GM19035 (cell line): Measurements from ENCODE around the gene ANKRD11.
"Not testable (repeated sequence)": the region's sequence is repeated elsewhere in the genome, so short reads cannot be mapped to it uniquely, and the experiment has no call there.

Experiments used
- ATAC-seq: cut with Tn5 transposase; IDR thresholded peaks from one replicate; pipeline ENCODE4 v1.9.1; 2021; ENCODE audit not compliant: unreplicated experiment

Gene ANKRD11

GRCh38 chr16:89304181-89304851, 186.0 kb downstream of the ANKRD11 start:
- no peak for ATAC-seq

DNA sequence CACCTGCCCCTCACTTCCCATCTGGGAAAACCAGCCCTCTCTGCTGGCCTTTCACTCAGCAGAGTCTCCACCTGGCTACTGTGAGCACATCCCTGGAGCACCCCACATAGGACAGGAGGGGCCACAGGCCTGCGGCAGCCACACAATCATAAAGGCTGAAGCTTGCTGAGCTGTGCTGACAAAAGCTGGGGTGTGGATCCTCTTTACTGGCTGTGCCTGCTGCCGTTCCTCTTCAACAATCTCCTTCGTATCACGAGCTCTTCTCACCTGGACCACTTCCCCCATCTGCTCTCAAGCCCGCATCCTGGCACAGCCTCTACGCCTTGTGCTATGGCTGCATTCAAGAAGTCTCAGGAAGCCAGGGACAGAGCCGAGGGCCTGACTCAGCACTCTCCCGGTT, 186.7 kb downstream of the ANKRD11 start:
- ATAC-seq: no peak

- ATAC-seq: no peak
These were observed 189.4 kb downstream of the ANKRD11 start for GRCh38 chr16:89300976-89301360.

DNA sequence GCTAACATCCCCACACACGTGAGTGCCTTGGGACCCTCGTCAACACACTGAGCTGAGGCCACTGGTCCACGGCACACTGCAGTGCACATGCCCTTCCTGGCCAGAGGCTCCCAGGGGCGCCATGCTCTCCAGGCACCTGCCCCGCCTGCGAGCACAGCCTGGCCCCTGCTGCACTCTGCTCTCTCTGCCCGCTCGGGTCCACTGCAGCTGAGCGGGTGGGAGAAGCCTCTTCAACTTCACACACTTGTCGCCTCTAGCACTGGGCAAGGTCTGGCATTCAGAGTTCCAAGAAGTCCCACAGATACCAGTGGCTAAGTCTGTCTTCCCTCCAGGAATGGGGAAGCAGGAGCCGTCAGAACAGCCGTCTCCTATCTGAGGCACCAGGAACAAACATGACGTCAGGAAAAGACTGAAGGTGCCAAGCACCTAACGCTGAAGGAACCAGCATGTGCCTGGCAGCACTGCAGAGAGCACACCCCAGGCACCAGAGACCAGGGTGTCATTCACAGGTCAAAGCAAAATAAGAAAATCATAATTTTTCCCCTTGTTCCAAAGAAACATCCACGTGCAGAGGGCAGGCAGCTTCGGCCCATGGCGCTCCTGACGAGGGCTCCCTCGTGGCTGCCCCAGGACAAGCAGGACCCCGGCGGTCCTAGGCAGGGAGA, 189.9 kb downstream of the ANKRD11 start:
- ATAC-seq: no peak

DNA sequence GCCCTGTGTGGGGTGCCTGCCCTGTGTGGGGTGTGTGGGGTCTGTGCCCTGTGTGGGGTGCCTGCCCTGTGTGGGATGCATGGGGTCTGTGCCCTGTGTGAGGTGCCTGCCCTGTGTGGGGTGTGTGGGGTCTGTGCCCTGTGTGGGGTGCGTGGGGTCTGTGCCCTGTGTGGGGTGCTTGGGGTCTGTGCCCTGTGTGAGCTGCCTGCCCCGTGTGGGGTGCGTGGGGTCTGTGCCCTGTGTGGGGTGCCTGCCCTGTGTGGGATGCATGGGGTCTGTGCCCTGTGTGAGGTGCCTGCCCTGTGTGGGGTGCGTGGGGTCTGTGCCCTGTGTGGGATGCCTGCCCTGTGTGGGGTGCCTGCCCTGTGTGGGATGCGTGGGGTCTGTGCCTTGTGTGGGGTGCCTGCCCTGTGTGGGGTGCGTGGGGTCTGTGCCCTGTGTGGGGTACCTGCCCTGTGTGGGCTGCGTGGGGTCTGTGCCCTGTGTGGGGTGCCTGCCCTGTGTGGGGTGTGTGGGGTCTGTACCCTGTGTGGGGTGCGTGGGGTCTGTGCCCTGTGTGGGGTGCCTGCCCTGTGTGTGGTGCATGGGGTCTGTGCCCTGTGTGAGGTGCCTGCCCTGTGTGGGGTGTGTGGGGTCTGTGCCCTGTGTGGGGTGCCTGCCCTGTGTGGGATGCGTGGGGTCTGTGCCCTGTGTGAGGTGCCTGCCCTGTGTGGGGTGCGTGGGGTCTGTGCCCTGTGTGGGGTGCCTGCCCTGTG, 190.8 kb downstream of the ANKRD11 start:
- not testable (repeated sequence) for ATAC-seq

- no peak for ATAC-seq
These were observed 191.6 kb downstream of the ANKRD11 start for GRCh38 chr16:89298623-89299225.

GRCh38 chr16:89297910-89298545, 192.3 kb downstream of the ANKRD11 start:
- ATAC-seq: no peak

- no peak for ATAC-seq
These were observed 193.0 kb downstream of the ANKRD11 start for GRCh38 chr16:89297156-89297874.

DNA sequence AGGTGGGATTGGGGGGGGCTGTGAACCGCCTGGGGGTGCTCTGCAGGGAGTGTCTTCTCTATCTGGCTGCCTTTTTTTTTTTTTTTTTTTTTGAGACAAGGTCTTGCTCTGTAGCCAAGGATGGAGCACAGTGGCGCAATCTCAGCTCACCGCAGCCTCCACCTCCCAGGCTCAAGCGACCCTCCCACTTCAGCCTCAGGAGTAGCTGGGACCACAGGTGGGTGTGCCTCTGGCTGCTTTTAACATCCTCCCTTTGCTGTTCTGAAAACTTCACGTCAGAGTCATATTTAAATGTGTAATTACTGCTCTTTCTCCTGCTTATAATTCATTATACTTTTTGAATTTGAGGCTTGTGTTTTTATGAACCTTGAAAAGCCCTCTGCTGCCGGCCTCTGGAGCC, 194.4 kb downstream of the ANKRD11 start:
- ATAC-seq: no peak

GRCh38 chr16:89295071-89295900, 195.1 kb downstream of the ANKRD11 start:
- ATAC-seq: no peak

- no peak for ATAC-seq
These were observed 195.9 kb downstream of the ANKRD11 start for GRCh38 chr16:89294486-89294885.

DNA sequence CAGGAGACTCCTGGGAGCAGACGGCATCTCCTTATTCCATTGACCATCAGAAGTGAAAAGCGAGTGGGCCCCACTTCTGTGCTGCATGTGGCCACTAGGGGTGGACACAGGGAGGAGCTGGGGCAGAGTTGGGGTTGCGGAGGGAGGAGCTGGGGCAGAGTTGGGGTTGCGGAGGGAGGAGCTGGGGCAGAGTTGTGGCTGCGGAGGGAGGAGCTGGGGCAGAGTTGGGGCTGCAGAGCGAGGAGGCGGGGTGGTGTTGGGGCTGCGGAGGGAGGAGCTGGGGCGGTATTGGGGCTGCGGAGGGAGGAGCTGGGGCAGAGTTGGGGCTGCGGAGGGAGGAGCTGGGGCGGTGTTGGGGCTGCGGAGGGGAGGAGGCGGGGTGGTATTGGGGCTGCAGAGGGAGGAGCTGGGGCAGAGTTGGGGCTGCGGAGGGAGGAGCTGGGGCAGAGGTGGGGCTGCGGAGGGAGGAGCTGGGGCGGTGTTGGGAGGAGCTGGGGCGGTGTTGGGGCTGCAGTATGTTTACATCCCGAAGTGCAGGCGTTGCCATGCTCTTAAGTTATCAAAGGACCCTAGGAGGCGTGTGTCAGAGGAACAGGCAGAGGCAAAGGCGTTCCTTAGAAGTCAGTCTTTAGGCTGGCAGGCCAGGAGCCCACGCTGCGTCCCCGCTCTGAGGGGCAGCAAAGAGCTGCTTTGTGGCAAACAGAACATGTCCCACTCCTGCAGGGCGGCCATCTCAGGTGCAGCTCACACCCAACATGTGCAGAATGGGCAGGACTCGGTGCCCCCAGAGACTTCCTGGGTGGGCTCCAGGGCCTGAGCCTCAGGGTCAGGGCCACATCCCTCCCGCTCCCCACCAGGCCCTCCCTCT, 196.9 kb downstream of the ANKRD11 start:
- no peak for ATAC-seq

- ATAC-seq: no peak
These were observed 197.8 kb downstream of the ANKRD11 start for GRCh38 chr16:89292443-89293078.

- ATAC-seq: no peak
These were observed 198.6 kb downstream of the ANKRD11 start for GRCh38 chr16:89291776-89292175.

DNA sequence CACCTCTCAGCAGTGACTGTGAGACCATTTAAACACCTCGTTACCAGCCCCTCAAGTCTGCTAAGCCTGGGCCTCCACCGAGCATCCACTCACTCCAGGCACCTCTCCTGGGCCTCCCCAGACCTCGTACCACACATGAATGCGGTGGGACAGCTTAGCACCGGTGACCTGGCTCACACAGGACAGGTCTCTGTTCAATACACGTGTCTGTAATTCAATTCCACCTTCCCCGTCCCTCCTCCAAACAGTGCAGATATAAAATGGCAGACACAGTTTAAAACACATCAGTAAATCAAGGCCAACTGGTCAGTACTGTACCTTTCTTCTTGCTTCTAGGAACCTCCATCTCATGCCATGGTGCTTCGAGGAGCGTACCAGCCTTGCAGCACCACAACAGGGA, 199.0 kb downstream of the ANKRD11 start:
- no peak for ATAC-seq

DNA sequence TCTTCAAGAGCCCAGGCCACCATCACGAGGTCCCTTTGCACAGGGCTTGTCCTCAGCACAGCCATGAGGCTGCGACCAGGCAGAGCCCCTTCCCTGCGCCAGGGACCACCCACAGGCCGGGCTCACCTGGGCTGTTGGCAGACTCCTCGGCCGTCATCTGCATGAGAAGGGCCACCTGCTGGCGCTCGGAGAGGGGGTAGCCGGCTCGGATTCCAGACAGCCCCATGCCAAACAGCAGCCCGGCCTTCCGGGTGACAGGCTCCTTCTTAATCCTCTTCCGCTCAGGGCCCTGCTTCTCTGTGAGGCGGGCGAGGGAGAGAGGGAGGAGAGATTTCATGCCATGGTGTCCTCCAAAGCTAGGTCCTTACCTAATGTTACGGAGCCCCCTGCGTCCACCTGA, 199.5 kb downstream of the ANKRD11 start:
- no peak for ATAC-seq

DNA sequence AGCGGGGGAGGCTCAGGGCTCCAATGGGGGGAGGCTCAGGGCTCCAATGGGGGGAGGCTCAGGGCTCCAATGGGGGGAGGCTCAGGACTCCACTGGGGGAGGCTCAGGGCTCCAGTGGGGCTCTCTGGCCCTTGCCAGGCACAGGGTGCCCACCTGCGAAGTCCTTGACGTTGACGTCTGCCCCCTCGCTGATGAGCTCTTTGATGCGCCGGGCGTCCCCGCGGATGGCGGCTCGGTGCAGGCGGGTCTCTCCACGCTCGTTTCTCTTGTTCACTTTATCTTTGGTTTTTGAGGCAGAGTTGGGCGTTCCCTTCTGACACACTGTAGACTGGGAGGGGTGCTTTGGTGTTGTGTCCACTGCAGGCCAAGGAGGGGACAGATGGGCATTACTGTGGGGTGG, 199.9 kb downstream of the ANKRD11 start:
- no peak for ATAC-seq
